H9 (cell line): ENCODE measurements around the gene APCS. TPM values are rescaled to one million over a fixed set of nuclear protein-coding genes. Genes with fewer than 3 reads are reported as not detected.

Experiments
- DNase-seq: peaks from one replicate; pipeline ENCODE4 v3.0.0-alpha.2; 2017
- H2AFZ ChIP-seq: one replicate; pipeline ENCODE4 v1.6.1; 2013; ENCODE audit warnings: mild to moderate bottlenecking, low read length, control low read depth, moderate library complexity
- H2AK5ac ChIP-seq: 2 replicates; pipeline ENCODE4 v1.6.1; 2013; ENCODE audit warnings: low read length, control low read depth, mixed read lengths; ENCODE audit not compliant: insufficient read length
- H2BK120ac ChIP-seq: one replicate; pipeline ENCODE4 v1.6.1; 2013; ENCODE audit warnings: low read depth, mild to moderate bottlenecking, low read length, control low read depth, inconsistent platforms; ENCODE audit not compliant: poor library complexity, severe bottlenecking
- H2BK12ac ChIP-seq: 2 replicates; pipeline ENCODE4 v1.6.1; 2013; ENCODE audit warnings: low read length, control low read depth, mixed read lengths, low read depth; ENCODE audit not compliant: insufficient read length
- H2BK15ac ChIP-seq: 2 replicates; pipeline ENCODE4 v1.6.1; 2013; ENCODE audit warnings: low read depth, low read length, control low read depth
- H2BK20ac ChIP-seq: one replicate; pipeline ENCODE4 v1.6.1; 2013; ENCODE audit warnings: low read depth, mild to moderate bottlenecking, low read length, control low read depth, inconsistent platforms; ENCODE audit not compliant: poor library complexity, severe bottlenecking
- H2BK5ac ChIP-seq: 2 replicates; pipeline ENCODE4 v1.6.1; 2013; ENCODE audit warnings: low read length, control low read depth, mixed read lengths; ENCODE audit not compliant: insufficient read length
- H3K14ac ChIP-seq: 2 replicates; pipeline ENCODE4 v1.6.1; 2013; ENCODE audit warnings: low read length, control low read depth; ENCODE audit not compliant: insufficient read depth
- H3K18ac ChIP-seq: 2 replicates; pipeline ENCODE4 v1.6.1; 2013; ENCODE audit warnings: low read depth, mild to moderate bottlenecking, mixed read lengths, low read length, control low read depth; ENCODE audit not compliant: insufficient read length
- H3K23ac ChIP-seq: 2 replicates; pipeline ENCODE4 v1.6.1; 2013; ENCODE audit warnings: low read length, control low read depth, mixed read lengths, low read depth; ENCODE audit not compliant: insufficient read length
- H3K23me2 ChIP-seq: 2 replicates; pipeline ENCODE4 v1.6.1; 2013; ENCODE audit warnings: low read depth, mild to moderate bottlenecking, mixed read lengths, low read length, control low read depth; ENCODE audit not compliant: insufficient read length, poor library complexity, severe bottlenecking
- H3K27ac ChIP-seq: 2 replicates; pipeline ENCODE4 v1.5.1; 2013; ENCODE audit warnings: low read length, control low read depth, mixed read lengths, low read depth; ENCODE audit not compliant: insufficient read length
- H3K27me3 ChIP-seq: 2 replicates; pipeline ENCODE4 v1.6.1; 2013; ENCODE audit warnings: low read length, control low read depth, inconsistent platforms; ENCODE audit not compliant: insufficient read depth
- H3K4ac ChIP-seq: 2 replicates; pipeline ENCODE4 v1.6.1; 2013; ENCODE audit warnings: low read depth, mild to moderate bottlenecking, control low read depth, inconsistent platforms, low read length, moderate library complexity
- H3K4me1 ChIP-seq: 2 replicates; pipeline ENCODE4 v1.6.1; 2013; ENCODE audit warnings: low read length, control low read depth, inconsistent platforms; ENCODE audit not compliant: insufficient read depth
- H3K4me2 ChIP-seq: 2 replicates; pipeline ENCODE4 v1.6.1; 2013; ENCODE audit warnings: low read length, control low read depth, mixed read lengths; ENCODE audit not compliant: insufficient read length, insufficient read depth
- H3K56ac ChIP-seq: 2 replicates; pipeline ENCODE4 v1.6.1; 2013; ENCODE audit warnings: low read depth, mild to moderate bottlenecking, mixed read lengths, low read length, control low read depth; ENCODE audit not compliant: insufficient read length
- H3K79me1 ChIP-seq: 2 replicates; pipeline ENCODE4 v1.6.1; 2013; ENCODE audit warnings: low read depth, mild to moderate bottlenecking, moderate library complexity, low read length, control low read depth, inconsistent platforms; ENCODE audit not compliant: insufficient read depth, poor library complexity, severe bottlenecking
- H3K79me2 ChIP-seq: 2 replicates; pipeline ENCODE4 v1.6.1; 2013; ENCODE audit warnings: low read length, control low read depth, inconsistent platforms; ENCODE audit not compliant: insufficient read depth
- H3K9ac ChIP-seq: 2 replicates; pipeline ENCODE4 v1.6.1; 2013; ENCODE audit warnings: low read length, control low read depth, mixed read lengths; ENCODE audit not compliant: insufficient read length; ENCODE audit errors: extremely low read depth
- H3K9me3 ChIP-seq: one replicate; pipeline ENCODE4 v1.6.1; 2013; ENCODE audit warnings: low read depth, low read length, inconsistent platforms; ENCODE audit not compliant: control insufficient read depth
- H3T11ph ChIP-seq: one replicate; pipeline ENCODE4 v1.6.1; 2013; ENCODE audit warnings: mild to moderate bottlenecking, low read length, control low read depth, inconsistent platforms
- H4K20me1 ChIP-seq: one replicate; pipeline ENCODE4 v1.6.1; 2013; ENCODE audit not compliant: control insufficient read depth, insufficient read length, insufficient read depth
- H4K5ac ChIP-seq: 2 replicates; pipeline ENCODE4 v1.6.1; 2013; ENCODE audit warnings: low read depth, mild to moderate bottlenecking, mixed read lengths, low read length, control low read depth; ENCODE audit not compliant: insufficient read length
- H4K8ac ChIP-seq: replicated peaks from 2 replicates; pipeline ENCODE4 v1.6.1; 2013; ENCODE audit warnings: low read length, control low read depth, mixed read lengths, low read depth; ENCODE audit not compliant: insufficient read length
- H4K91ac ChIP-seq: 2 replicates; pipeline ENCODE4 v1.6.1; 2013; ENCODE audit warnings: low read depth, mild to moderate bottlenecking, moderate library complexity, mixed read lengths, low read length, control low read depth; ENCODE audit not compliant: insufficient read length
- H3K27ac Mint-ChIP-seq, 3 experiments: 2 replicates in 2 of 3; 3 replicates in 1 of 3; pipeline ENCODE4 v1.8.0; 2020 to 2021; ENCODE audit warnings: mixed read lengths in 3 of 3, mild to moderate bottlenecking in 1 of 3, moderate library complexity in 1 of 3
- H3K27me3 Mint-ChIP-seq: 2 replicates; pipeline ENCODE4 v1.8.0; 2021; ENCODE audit warnings: low read depth, mild to moderate bottlenecking, moderate library complexity, mixed read lengths
- H3K36me3 Mint-ChIP-seq, 3 experiments: 2 replicates in 2 of 3; 3 replicates in 1 of 3; pipeline ENCODE4 v1.8.0; 2020 to 2021; ENCODE audit warnings: low read depth in 3 of 3, mixed read lengths in 3 of 3; ENCODE audit not compliant: insufficient read depth in 1 of 3
- H3K4me1 Mint-ChIP-seq, 2 experiments: 2 replicates each; pipeline ENCODE4 v1.8.0; 2020; ENCODE audit warnings: mixed read lengths in 2 of 2
- H3K4me3 Mint-ChIP-seq, 2 experiments: 2 replicates in 1 of 2; 3 replicates in 1 of 2; pipeline ENCODE4 v1.8.0; 2020 to 2021; ENCODE audit warnings: mild to moderate bottlenecking in 2 of 2, mixed read lengths in 2 of 2, moderate library complexity in 1 of 2
- H3K9me3 Mint-ChIP-seq, 2 experiments: 2 replicates in 1 of 2; 3 replicates in 1 of 2; pipeline ENCODE4 v1.8.0; 2020; ENCODE audit warnings: mild to moderate bottlenecking in 2 of 2, mixed read lengths in 2 of 2, moderate library complexity in 1 of 2
- WGBS: extraction: QIAGEN DNeasy Blood & Tissue Kit; methylation state at CpG from one replicate; pipeline ENCODE4 v1.1.7; 2013; ENCODE audit warnings: missing lambda C conversion rate, low lambda C conversion rate, mixed read lengths; ENCODE audit not compliant: insufficient read length; ENCODE audit errors: extremely low coverage; 5-methylcytosine and 5-hydroxymethylcytosine counted together
- total RNA-seq: library from RNA; stranded (reverse); gene quantifications from 2 replicates; pipeline ENCODE4 v1.2.1, GENCODE V29; 2021
- TF ChIP-seq, protein P1 (sequence below): fragments of 200-600 bp; sonication (generic); conservative IDR thresholded peaks from 3 replicates; pipeline ENCODE4 v1.8.0; 2021; ENCODE audit warnings: antibody characterized with exemption, mild to moderate bottlenecking

The APCS gene
- total RNA-seq, 1 experiment from 2014 or later: not detected

GRCh38 chr1:159598196-159598595 lies 10.6 kb downstream of the APCS start:
- Histone ChIP-seq H4K20me1 (no peaks in the 10 kb centered on the region), H2BK5ac (no peak overlapping the region), H2BK12ac (no peak overlapping the region), H4K5ac (peak overlapping the region; percentile 13), H3K9me3 (no peaks in the 10 kb centered on the region), H3K56ac (no peak overlapping the region), H3K23me2 (no peaks in the 10 kb centered on the region), H3K27ac (no peak overlapping the region), H3K4me2 (no peak overlapping the region), H2AFZ (no peak overlapping the region), H3K18ac (no peak overlapping the region), H3K27me3 (no peaks in the 10 kb centered on the region), H3K14ac (no peak overlapping the region), H3T11ph (no peak overlapping the region), H4K91ac (no peak overlapping the region), H3K79me1 (no peaks in the 10 kb centered on the region), H2BK120ac (no peak overlapping the region), H2BK20ac (no peak overlapping the region), H3K23ac (no peak overlapping the region), H4K8ac (peak overlapping the region; percentile 15), H3K4me1 (peaks cover 8% of the 10 kb centered on the region; the same call in 1 of the 2 replicates), H3K9ac (no peak overlapping the region), H2BK15ac (no peak overlapping the region), H3K4ac (no peak overlapping the region), H2AK5ac (no peak overlapping the region), H3K79me2 (no peaks in the 10 kb centered on the region)
- no peak for DNase-seq
- Mint-ChIP-seq H3K9me3 (peaks cover 7 to 85% of the 10 kb centered on the region in 2 experiments), H3K4me3 (no peak overlapping the region), H3K4me1 (no peaks in the 10 kb centered on the region), H3K27ac (peak overlapping the region in 1 of 3 experiments; percentile 27; a peak in 1 of 7 replicates), H3K36me3 (peaks cover 0 to 28% (median 3%) of the 10 kb centered on the region in 3 experiments; a peak in 4 of 7 replicates), H3K27me3 (peaks cover 3% of the 10 kb centered on the region)
- TF ChIP-seq, protein P1, sequence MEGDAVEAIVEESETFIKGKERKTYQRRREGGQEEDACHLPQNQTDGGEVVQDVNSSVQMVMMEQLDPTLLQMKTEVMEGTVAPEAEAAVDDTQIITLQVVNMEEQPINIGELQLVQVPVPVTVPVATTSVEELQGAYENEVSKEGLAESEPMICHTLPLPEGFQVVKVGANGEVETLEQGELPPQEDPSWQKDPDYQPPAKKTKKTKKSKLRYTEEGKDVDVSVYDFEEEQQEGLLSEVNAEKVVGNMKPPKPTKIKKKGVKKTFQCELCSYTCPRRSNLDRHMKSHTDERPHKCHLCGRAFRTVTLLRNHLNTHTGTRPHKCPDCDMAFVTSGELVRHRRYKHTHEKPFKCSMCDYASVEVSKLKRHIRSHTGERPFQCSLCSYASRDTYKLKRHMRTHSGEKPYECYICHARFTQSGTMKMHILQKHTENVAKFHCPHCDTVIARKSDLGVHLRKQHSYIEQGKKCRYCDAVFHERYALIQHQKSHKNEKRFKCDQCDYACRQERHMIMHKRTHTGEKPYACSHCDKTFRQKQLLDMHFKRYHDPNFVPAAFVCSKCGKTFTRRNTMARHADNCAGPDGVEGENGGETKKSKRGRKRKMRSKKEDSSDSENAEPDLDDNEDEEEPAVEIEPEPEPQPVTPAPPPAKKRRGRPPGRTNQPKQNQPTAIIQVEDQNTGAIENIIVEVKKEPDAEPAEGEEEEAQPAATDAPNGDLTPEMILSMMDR: no peak
- no CpG with 5 or more reads among the region's 4 CpGs for WGBS
